HAP-1 (cell line): ENCODE results near the gene ABCC1.

Experiments used
- DNase-seq, 2 experiments: peaks; one replicate each; pipeline ENCODE4 v3.0.0-alpha.2; 2016 to 2020; ENCODE audit warnings: low spot score in 2 of 2
- H3K27me3 ChIP-seq: fragments of 250-450 bp; sonication (Bioruptor Pico); 2 replicates; pipeline ENCODE4 v1.5.1; 2020; ENCODE audit warnings: low read depth, mild to moderate bottlenecking, moderate library complexity
- H3K36me3 ChIP-seq: fragments of 250-450 bp; sonication (Bioruptor Pico); replicated peaks from 2 replicates; pipeline ENCODE4 v1.5.1; 2020; ENCODE audit warnings: mild to moderate bottlenecking
- H3K4me1 ChIP-seq: fragments of 250-450 bp; sonication (Bioruptor Pico); 2 replicates; pipeline ENCODE4 v1.5.1; 2020; ENCODE audit warnings: mild to moderate bottlenecking
- H3K4me3 ChIP-seq: fragments of 250-450 bp; sonication (Bioruptor Pico); 2 replicates; pipeline ENCODE4 v1.5.1; 2020; ENCODE audit warnings: mild to moderate bottlenecking, moderate library complexity
- H3K9me3 ChIP-seq: fragments of 250-450 bp; sonication (Bioruptor Pico); 2 replicates; pipeline ENCODE4 v1.5.1; 2020; ENCODE audit warnings: mild to moderate bottlenecking, moderate library complexity
- in situ Hi-C: fragments of 300-500 bp; cut with MboI; formaldehyde crosslinking; loops from 3 replicates; pipeline ENCODE4 v1.14.3; 2020; ENCODE audit warnings: low sequenced_read_pairs, inconsistent platforms, mixed read lengths

The ABCC1 gene

DNA sequence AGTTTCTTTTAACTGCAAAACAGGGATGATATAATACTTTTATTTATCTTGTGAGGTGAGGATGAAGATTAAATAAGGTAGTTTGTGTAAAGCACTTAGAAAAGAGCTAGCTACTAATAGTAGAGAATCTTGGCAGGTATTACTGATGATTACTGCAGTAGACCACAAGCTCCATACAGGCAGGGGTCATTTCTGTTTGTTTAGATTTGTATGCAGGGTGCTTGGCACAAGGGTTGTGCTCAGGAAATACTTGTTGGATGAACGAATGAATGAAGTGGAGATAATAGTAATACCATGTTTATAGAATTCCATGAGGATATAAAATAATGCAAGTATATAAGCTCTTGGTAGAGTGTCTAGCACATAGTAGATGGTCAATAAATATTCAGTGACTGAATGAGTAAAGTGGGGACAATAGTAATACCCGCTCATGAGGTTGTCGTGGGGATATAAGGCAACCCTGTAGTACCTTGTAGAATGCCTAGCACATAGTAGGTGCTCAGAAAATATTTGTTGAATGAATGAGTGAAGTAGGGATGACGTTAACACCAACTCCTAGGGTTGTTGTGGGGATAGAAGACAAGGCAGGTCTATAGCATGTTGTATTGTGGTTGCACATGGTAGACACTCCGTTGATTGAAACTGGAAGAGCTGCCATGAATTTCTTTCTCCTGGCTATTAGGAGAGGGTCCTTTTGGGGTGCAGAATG lies 83.0 kb downstream of the ABCC1 start:
- DNase-seq = no peak
- no peak overlapping the region for H3K4me3 ChIP-seq
- no peaks in the 10 kb centered on the region for H3K4me1 ChIP-seq
- H3K36me3 ChIP-seq = peaks cover 43% of the 10 kb centered on the region
- no peaks in the 10 kb centered on the region for H3K27me3 ChIP-seq
- in situ Hi-C loops = no loop called here
- H3K9me3 ChIP-seq = no peaks in the 10 kb centered on the region

DNA sequence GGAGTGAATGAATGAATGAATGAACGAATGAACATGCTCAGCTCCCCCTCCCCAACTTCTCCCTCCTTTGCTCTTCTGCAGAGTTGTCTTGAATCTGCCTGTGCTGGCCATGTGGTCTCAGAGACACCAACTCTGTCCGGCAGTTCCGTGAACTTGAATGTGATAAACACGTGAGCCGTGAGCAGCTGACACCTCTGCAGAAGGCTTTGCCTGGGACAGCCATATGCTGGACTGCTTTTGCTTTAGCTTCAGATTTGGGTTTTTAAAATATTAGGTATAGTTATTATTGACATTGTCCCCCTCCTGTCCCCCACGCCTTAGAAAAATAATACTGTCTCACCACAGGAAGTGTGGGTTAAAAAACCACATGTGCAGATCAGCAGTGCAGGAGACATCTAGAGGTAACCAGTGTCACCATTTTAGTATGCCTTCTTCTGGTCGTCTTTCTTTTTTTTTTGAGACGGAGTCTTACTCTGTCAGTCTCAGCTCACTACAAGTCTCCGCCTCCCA lies 83.8 kb downstream of the ABCC1 start:
- Histone ChIP-seq H3K9me3 (no peaks in the 10 kb centered on the region), H3K4me1 (no peaks in the 10 kb centered on the region), H3K27me3 (no peaks in the 10 kb centered on the region), H3K36me3 (peaks cover 49% of the 10 kb centered on the region), H3K4me3 (no peak overlapping the region)
- DNase-seq = no peak
- in situ Hi-C loops = no loop called here

DNA sequence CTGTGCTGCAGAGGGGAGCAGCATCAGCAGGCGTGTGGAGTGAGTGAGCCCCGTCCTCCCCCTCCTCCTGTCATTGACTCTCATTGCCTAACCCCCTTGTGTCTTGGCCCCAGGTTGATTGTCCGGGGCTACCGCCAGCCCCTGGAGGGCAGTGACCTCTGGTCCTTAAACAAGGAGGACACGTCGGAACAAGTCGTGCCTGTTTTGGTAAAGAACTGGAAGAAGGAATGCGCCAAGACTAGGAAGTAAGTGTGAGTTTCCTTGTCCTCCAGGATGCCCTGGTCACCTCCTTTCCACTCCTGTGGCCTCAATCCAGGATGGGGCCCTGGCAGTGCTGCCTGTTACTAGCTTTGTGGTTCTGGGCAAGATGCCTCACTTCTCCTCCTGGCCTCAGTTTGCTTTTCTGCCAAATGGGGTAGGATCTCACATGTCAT lies 87.0 kb downstream of the ABCC1 start:
- Histone ChIP-seq H3K4me3 (no peak overlapping the region), H3K9me3 (no peaks in the 10 kb centered on the region), H3K36me3 (peaks cover 62% of the 10 kb centered on the region), H3K4me1 (no peaks in the 10 kb centered on the region), H3K27me3 (no peaks in the 10 kb centered on the region)
- no peak for DNase-seq
- in situ Hi-C loops = no loop called here

DNA sequence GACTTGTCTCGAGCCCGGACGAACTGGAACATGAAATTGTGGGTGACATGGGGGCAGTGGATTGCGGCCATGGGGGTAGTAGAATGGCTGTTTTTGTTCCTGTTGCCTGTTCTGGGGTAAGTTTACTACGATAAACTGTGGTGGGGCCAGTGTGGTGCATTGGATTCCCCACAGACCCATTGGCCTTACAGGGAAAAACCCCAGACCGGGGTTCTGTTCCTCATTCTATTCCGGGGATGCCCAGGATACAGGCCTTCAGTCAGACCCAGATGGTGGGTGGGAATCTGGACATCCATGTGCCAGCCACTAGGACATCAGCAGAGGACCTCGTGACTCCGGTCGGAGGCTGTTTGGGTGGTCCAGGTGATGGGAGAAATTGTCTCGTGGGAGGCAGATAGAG lies 88.1 kb downstream of the ABCC1 start:
- Histone ChIP-seq H3K36me3 (peaks cover 64% of the 10 kb centered on the region), H3K9me3 (no peaks in the 10 kb centered on the region), H3K4me3 (no peak overlapping the region), H3K27me3 (no peaks in the 10 kb centered on the region), H3K4me1 (no peaks in the 10 kb centered on the region)
- DNase-seq = no peak
- in situ Hi-C loops = no loop called here

DNA sequence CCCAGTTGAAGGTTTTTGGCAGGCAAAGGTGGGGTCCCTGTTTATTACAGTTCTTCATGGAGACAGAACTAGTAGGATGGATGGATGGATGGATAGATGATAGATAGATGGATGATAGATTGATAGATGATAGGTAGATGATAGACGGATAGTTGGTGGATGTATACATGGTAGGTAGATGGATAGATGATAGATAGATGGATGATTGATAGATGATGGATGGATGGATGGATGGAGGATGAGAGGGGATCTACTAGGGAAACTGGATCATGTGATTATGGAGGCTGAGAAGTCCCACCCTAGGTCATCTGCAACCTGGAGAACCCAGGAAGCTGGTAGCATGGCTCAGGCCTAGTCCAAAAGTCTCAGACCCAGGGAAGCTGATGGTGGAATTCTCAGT lies 88.6 kb downstream of the ABCC1 start:
- in situ Hi-C loops = no loop called here
- Histone ChIP-seq H3K27me3 (no peaks in the 10 kb centered on the region), H3K4me1 (no peaks in the 10 kb centered on the region), H3K36me3 (peaks cover 61% of the 10 kb centered on the region), H3K9me3 (no peaks in the 10 kb centered on the region), H3K4me3 (no peak overlapping the region)
- DNase-seq = no peak

DNA sequence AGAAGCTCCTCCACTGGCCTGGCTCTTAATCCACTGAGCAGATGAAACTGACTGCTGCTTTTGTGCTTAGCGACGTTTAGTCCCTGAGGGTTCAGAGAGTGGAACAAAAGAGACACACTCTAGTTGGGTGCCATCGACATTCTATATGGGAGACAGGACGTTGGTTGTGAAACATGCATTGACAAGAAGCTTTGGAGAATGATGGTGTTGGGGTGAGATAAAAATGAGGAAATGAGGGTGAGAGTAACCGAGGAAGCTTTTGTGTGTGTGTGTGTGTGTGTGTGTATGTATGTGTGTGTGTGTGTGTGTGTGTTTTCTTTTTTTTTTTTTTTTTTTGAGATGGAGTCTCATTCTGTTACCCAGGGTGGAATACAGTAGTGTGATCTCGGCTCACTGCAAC lies 89.5 kb downstream of the ABCC1 start:
- in situ Hi-C loops = no loop called here
- Histone ChIP-seq H3K4me1 (no peaks in the 10 kb centered on the region), H3K9me3 (no peaks in the 10 kb centered on the region), H3K27me3 (no peaks in the 10 kb centered on the region), H3K36me3 (peaks cover 64% of the 10 kb centered on the region), H3K4me3 (no peak overlapping the region)
- DNase-seq = no peak

DNA sequence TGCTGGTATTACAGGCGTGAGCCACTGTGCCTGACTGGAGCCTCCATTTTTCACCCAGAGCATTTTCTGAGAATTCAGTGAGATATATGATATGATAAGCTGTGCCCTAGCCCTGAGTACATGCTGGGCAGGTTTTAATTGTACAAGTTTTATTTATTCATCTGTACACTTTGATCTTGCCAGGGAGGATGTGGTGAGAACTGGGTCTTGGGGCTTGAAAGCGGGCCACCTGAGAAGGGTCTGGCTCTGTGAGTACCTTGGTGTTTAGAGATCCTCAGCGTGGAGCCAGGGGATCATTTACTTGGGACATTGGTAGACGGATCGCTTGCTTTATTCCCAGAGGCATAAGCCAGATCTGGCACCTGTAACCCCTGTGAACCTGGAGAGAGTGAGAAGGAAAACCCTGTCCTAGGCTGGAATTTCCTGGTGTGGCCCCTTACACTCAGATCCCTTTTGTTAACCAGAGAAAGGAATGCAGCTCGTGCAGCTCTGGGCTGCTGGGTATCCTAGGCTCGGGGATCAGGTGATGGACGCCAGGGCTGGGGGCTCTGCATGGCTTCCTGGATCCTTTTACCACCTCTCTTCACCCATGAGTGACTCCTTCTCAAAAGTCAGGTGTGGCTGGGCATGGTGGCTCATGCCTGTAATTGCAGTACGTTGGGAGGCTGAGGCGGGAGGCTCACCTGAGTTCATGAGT lies 91.9 kb downstream of the ABCC1 start:
- peaks cover 69% of the 10 kb centered on the region for H3K36me3 ChIP-seq
- H3K4me3 ChIP-seq = no peak overlapping the region
- H3K27me3 ChIP-seq = no peaks in the 10 kb centered on the region
- in situ Hi-C loops = no loop called here
- DNase-seq = no peak
- H3K9me3 ChIP-seq = no peaks in the 10 kb centered on the region
- H3K4me1 ChIP-seq = no peaks in the 10 kb centered on the region

DNA sequence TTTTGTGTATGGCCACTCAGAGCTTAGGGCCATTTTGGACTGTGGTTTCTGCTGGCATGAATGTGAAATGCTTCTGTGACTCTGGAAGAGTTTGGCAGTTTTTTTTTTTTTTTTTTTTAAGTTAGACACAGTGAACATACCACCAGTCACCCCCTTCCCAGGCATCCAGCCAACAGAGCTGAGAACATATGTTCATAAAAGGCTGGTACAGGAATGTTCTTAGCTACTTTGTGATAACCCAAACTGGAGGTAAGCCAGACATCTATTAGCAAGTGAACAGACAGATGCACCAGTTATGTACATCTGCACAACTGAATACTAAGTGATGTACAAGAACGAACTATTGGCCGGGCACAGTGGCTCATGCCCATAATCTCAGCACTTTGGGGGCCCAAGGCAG lies 92.7 kb downstream of the ABCC1 start:
- Histone ChIP-seq H3K36me3 (peaks cover 69% of the 10 kb centered on the region), H3K9me3 (no peaks in the 10 kb centered on the region), H3K4me3 (no peak overlapping the region), H3K4me1 (no peaks in the 10 kb centered on the region), H3K27me3 (no peaks in the 10 kb centered on the region)
- in situ Hi-C loops = no loop called here
- no peak for DNase-seq

DNA sequence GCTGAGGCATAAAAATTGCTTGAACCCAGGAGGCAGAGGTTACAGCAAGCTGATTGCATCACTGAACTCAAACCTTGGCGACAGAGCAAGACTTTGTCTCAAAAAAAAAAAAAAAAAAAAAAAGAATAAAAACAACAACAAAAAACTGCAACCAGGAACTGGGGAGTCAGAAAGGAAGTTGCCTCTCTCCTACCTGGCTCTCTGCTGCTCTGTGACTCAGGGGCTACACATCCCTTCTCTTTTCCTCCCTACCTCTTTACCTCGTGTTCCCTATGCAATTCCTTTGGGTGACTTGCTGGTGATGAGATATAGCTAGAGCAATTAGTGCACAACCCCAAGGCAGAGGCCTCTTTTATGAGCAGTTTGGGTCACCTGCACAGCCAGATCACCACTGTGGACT lies 95.9 kb downstream of the ABCC1 start:
- no peak overlapping the region for H3K4me3 ChIP-seq
- no peaks in the 10 kb centered on the region for H3K9me3 ChIP-seq
- no peaks in the 10 kb centered on the region for H3K27me3 ChIP-seq
- in situ Hi-C loops = no loop called here
- no peaks in the 10 kb centered on the region for H3K4me1 ChIP-seq
- peaks cover 70% of the 10 kb centered on the region for H3K36me3 ChIP-seq
- no peak for DNase-seq

DNA sequence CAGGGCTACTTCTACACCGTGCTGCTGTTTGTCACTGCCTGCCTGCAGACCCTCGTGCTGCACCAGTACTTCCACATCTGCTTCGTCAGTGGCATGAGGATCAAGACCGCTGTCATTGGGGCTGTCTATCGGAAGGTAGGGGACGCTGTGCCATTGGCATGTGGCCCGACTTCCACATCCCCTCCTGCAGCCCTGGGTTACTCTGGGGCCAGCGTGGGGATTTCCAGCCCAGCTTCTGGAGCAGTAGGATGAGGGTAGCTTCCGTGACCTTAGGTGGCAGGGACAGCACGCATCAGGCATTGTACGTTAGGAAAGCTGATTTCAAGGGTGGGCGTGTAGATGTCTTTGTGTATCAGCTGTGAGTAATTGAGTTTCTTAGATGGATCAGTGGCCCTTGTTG lies 96.5 kb downstream of the ABCC1 start:
- in situ Hi-C loops = no loop called here
- Histone ChIP-seq H3K36me3 (peaks cover 65% of the 10 kb centered on the region), H3K4me3 (no peak overlapping the region), H3K27me3 (no peaks in the 10 kb centered on the region), H3K4me1 (no peaks in the 10 kb centered on the region), H3K9me3 (no peaks in the 10 kb centered on the region)
- no peak for DNase-seq

DNA sequence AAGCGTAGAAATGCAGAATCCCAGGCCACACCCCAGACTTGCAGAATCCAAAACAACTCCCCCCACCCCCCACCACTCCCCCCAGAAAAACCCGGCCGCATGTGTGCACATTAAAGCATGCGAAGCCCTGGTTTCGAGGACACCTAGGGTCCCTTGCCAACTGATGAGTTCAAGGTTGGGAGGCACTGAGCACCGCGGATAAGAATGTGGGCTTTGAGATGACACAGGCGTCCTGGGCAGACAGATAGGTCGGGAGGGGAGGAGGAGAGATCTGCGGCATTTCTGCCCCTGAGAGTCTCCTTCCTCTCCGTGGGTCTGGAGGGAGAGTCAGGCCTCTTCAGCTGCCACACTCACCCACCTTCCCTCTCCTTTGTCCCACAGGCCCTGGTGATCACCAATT lies 98.3 kb downstream of the ABCC1 start:
- Histone ChIP-seq H3K27me3 (no peaks in the 10 kb centered on the region), H3K4me3 (no peak overlapping the region), H3K4me1 (no peaks in the 10 kb centered on the region), H3K9me3 (no peaks in the 10 kb centered on the region), H3K36me3 (peaks cover 73% of the 10 kb centered on the region)
- DNase-seq = no peak
- in situ Hi-C loops = no loop called here

DNA sequence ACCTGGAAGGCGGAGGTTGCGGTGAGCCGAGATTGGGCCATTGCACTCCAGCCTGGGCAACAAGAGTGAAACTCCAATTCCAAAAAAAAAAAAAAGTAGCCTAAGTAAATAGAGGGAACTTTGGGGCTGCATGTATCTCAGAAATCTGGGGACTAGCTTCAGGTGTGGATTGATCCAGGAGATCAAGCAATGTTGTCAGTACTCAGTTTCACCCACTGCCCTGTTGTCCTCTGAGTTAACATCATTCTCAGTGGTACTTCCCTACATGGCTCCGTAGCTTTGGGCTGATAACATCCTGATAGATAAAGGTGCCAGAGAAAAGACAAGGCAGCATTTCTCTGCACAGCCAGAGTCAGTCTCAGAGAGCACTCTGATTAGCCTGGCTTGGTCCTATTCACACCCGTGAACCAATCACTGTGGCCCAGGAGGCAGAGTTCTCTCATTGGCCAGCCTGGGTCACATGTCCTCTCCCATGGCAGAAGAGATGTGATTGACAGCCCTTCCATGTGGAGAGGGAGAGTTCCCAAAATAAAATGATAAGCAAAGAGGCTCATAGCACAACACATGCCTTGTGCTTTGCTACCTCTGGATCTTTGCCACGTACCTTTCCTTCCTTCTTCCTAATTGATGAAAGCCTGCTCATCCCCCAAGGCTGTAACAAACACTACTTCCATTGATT lies 99.6 kb downstream of the ABCC1 start:
- Histone ChIP-seq H3K4me3 (no peak overlapping the region), H3K9me3 (no peaks in the 10 kb centered on the region), H3K27me3 (no peaks in the 10 kb centered on the region), H3K36me3 (peaks cover 68% of the 10 kb centered on the region), H3K4me1 (no peaks in the 10 kb centered on the region)
- in situ Hi-C loops = no loop called here
- DNase-seq = peak; percentile 9 to 43

DNA sequence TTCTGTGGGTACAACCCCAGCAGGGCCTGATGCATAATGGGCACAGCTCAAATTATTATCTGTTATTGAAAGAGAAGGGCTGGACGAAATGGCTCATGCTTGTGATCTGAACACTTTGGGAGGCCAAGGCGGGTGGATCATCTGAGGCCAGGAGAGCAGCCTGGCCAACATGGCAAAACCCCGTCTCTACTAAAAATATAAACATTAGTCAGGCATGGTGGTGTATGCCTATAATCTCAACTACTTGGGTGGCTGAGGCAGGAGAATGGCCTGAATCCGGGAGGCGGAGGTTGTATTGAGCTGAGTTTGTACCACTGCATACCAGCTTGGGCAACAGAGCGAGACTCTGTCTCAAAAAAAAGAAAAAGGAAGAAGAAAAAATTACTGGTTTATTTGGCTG lies 100.7 kb downstream of the ABCC1 start:
- no peaks in the 10 kb centered on the region for H3K4me1 ChIP-seq
- no peaks in the 10 kb centered on the region for H3K9me3 ChIP-seq
- no peak overlapping the region for H3K4me3 ChIP-seq
- no peaks in the 10 kb centered on the region for H3K27me3 ChIP-seq
- DNase-seq = no peak
- peaks cover 62% of the 10 kb centered on the region for H3K36me3 ChIP-seq
- in situ Hi-C loops = no loop called here

DNA sequence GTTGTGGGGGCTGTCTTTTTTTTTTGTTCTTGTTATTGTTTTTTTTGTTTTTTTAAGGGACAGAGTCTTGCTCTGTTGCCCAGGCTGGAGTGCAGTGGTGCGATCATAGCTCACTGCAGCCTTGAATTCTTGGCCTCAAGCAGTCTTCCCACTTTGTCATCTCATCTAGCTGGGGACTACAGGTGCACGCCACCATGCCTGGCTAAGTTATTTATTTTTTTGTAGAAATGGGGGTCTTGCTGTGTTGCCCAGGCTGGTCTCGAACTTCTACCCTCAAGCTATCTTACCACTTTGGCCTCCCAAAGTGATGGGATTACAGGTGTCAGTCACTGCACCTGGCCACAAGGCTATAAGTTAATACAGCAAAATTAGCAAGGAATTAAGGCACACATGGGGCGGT lies 101.7 kb downstream of the ABCC1 start:
- Histone ChIP-seq H3K27me3 (no peaks in the 10 kb centered on the region), H3K36me3 (peaks cover 57% of the 10 kb centered on the region), H3K4me3 (no peak overlapping the region), H3K4me1 (no peaks in the 10 kb centered on the region), H3K9me3 (no peaks in the 10 kb centered on the region)
- in situ Hi-C loops = no loop called here
- DNase-seq = no peak
